ENCODE results near the gene ZNF888. TPM values are rescaled to one million over a fixed set of nuclear protein-coding genes. Genes with fewer than 3 reads are reported as not detected.
"Not testable (repeated sequence)": the region's sequence is repeated elsewhere in the genome, so short reads cannot be mapped to it uniquely, and the experiment has no call there.

Gene ZNF888
- total RNA-seq, 2 experiments from 2014 or later, result 4.5 to 4.8 TPM

GRCh38 chr19:52948025-52948770 is 25.0 kb upstream of the ZNF888 start:
- H3K27me3 Mint-ChIP-seq, result no peaks in the 10 kb centered on the region
- DNase-seq (no peak), ATAC-seq (no peak)
- intact Hi-C loops (cut with micrococcal nuclease), result no loop called here
- no peak overlapping the region for H3K27ac Mint-ChIP-seq
- peaks cover 46% of the 10 kb centered on the region for H3K36me3 Mint-ChIP-seq (ENCODE audit: low read depth)
- POLR2A ChIA-PET, result no interaction called here
- H3K4me1 Mint-ChIP-seq (ENCODE audit: low read depth), result no peaks in the 10 kb centered on the region
- no peak for TF ChIP-seq CTCF (IDR thresholded peaks at IDR 0.05)
- CTCF ChIA-PET, result no interaction called here
- H3K4me3 Mint-ChIP-seq, result no peak overlapping the region
- H3K9me3 Mint-ChIP-seq, result peaks cover 38% of the 10 kb centered on the region

- POLR2A ChIA-PET, result no interaction called here
- intact Hi-C loops (cut with micrococcal nuclease), result no loop called here
Measured at GRCh38 chr19:52946322-52947310, 23.4 kb upstream of the ZNF888 start.

GRCh38 chr19:52945652-52946321 is 22.6 kb upstream of the ZNF888 start:
- H3K27ac Mint-ChIP-seq, result no peak overlapping the region
- ATAC-seq, result no peak
- H3K36me3 Mint-ChIP-seq (ENCODE audit: low read depth), result peaks cover 22% of the 10 kb centered on the region
- no peak for DNase-seq
- H3K4me3 Mint-ChIP-seq, result no peak overlapping the region
- no peaks in the 10 kb centered on the region for H3K27me3 Mint-ChIP-seq
- ChIA-PET POLR2A (no interaction called here), CTCF (no interaction called here)
- H3K4me1 Mint-ChIP-seq (ENCODE audit: low read depth), result peaks cover 11% of the 10 kb centered on the region
- TF ChIP-seq CTCF (IDR thresholded peaks at IDR 0.05), result no peak
- peaks cover 27% of the 10 kb centered on the region for H3K9me3 Mint-ChIP-seq
- intact Hi-C loops (cut with micrococcal nuclease), result no loop called here

More at GRCh38 chr19:52946322-52947310, 23.4 kb upstream of the ZNF888 start:
- DNase-seq (no peak), ATAC-seq (no peak)
- H3K27me3 Mint-ChIP-seq, result no peaks in the 10 kb centered on the region
- peaks cover 3% of the 10 kb centered on the region for H3K4me1 Mint-ChIP-seq (ENCODE audit: low read depth)
- no peak overlapping the region for H3K27ac Mint-ChIP-seq
- peaks cover 30% of the 10 kb centered on the region for H3K36me3 Mint-ChIP-seq (ENCODE audit: low read depth)
- no peak overlapping the region for H3K4me3 Mint-ChIP-seq
- peaks cover 28% of the 10 kb centered on the region for H3K9me3 Mint-ChIP-seq
- TF ChIP-seq CTCF (IDR thresholded peaks at IDR 0.05), result no peak
- CTCF ChIA-PET, result no interaction called here

GRCh38 chr19:52944703-52945493 is 21.7 kb upstream of the ZNF888 start:
- CTCF ChIA-PET; POLR2A ChIA-PET; DNase-seq; H3K27me3 Mint-ChIP-seq; H3K4me3 Mint-ChIP-seq; ATAC-seq; H3K27ac Mint-ChIP-seq; intact Hi-C loops (cut with micrococcal nuclease): not testable (repeated sequence)
- H3K36me3 Mint-ChIP-seq (ENCODE audit: low read depth), result peaks cover 13% of the 10 kb centered on the region
- peaks cover 18% of the 10 kb centered on the region for H3K9me3 Mint-ChIP-seq
- peaks cover 11% of the 10 kb centered on the region for H3K4me1 Mint-ChIP-seq (ENCODE audit: low read depth)
